ENCODE data around the gene MRPS15. TPM values are rescaled to one million over a fixed set of nuclear protein-coding genes. Genes with fewer than 3 reads are reported as not detected.

MRPS15 gene
- total and polyA plus RNA-seq, 2 of the 13 experiments (the other 11 are each of a cell fraction or from before 2014, with no cell fraction given), result 59.0 to 113 TPM

DNA sequence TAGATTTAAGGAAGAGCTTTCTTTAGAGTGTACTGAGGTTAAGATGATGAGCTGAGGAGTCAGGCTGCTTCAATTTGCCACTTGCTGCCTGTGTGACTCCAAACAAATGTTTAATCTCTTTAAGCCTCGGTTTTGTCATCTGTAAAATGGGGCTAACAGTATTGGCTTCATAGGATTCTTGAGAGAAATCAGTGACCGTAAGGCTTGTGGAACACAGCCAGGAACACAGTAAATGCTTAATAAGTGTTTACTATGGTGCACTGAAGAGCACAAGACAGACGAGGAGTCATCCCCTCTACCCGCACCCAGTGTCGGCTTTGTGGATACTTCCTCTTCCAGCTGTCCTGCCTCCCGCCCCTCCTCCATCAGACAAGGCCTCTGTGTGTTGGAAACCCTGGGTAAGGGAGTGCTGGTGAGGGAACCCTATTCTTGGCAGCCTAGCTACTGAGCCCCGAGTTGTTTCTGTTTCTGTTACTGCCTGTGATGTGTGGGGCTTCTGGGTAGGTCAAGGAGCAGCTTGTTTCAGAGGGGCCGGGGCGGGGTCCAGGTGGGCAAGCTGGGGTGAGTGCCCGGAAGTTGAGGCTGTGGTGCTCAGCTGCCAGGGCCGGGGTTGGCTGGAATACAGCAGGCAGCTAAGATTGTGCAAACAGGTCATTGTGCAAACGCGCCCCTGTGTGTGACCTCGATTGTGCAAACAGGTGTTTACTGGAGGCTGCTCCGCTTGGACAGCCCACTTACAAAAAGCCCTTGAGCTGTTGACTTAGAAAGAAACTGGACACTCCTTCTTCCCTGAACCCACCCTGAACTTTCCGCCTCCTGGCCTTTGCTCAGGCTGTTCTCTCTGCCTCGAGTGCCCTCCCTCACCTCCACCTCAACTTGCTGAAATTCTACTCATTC is 22.5 kb upstream of the MRPS15 start (continued):
- TF ChIP-seq, protein P1, sequence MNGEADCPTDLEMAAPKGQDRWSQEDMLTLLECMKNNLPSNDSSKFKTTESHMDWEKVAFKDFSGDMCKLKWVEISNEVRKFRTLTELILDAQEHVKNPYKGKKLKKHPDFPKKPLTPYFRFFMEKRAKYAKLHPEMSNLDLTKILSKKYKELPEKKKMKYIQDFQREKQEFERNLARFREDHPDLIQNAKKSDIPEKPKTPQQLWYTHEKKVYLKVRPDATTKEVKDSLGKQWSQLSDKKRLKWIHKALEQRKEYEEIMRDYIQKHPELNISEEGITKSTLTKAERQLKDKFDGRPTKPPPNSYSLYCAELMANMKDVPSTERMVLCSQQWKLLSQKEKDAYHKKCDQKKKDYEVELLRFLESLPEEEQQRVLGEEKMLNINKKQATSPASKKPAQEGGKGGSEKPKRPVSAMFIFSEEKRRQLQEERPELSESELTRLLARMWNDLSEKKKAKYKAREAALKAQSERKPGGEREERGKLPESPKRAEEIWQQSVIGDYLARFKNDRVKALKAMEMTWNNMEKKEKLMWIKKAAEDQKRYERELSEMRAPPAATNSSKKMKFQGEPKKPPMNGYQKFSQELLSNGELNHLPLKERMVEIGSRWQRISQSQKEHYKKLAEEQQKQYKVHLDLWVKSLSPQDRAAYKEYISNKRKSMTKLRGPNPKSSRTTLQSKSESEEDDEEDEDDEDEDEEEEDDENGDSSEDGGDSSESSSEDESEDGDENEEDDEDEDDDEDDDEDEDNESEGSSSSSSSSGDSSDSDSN (CRISPR knock-in tag; IDR thresholded peaks at IDR 0.05), result peak; percentile 71
- peak; percentile 96 for TF ChIP-seq SP5 (CRISPR knock-in tag; IDR thresholded peaks at IDR 0.05; ENCODE audit: borderline replicate concordance, low read depth)
- TF ChIP-seq, protein P2, sequence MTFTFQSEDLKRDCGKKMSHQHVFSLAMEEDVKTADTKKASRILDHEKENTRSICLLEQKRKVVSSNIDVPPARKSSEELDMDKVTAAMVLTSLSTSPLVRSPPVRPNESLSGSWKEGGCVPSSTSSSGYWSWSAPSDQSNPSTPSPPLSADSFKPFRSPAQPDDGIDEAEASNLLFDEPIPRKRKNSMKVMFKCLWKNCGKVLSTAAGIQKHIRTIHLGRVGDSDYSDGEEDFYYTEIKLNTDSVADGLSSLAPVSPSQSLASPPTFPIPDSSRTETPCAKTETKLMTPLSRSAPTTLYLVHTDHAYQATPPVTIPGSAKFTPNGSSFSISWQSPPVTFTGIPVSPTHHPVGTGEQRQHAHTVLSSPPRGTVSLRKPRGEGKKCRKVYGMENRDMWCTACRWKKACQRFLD (CRISPR knock-in tag; IDR thresholded peaks at IDR 0.05; ENCODE audit: borderline replicate concordance), result 0 out of 2 replicates have a peak, but pooled peaks have one; percentile 90
- TF ChIP-seq ZNF546 (CRISPR knock-in tag; conservative IDR thresholded peaks at IDR 0.05), result 0 out of 2 replicates have a peak, but pooled peaks have one; percentile 27
- TF ChIP-seq ASH2L (IDR thresholded peaks at IDR 0.05; ENCODE audit: insufficient read length, low read depth, low read length), result peak; percentile 72
- TF ChIP-seq, protein P3, sequence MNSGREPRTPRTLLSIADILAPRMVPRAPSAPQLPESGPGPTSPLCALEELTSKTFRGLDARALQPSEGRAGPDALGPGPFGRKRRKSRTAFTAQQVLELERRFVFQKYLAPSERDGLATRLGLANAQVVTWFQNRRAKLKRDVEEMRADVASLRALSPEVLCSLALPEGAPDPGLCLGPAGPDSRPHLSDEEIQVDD (CRISPR knock-in tag; IDR thresholded peaks at IDR 0.05; ENCODE audit: borderline replicate concordance), result no peak
- no peak for TF ChIP-seq NPAS2 (CRISPR knock-in tag; IDR thresholded peaks at IDR 0.05; ENCODE audit: borderline replicate concordance)
- TF ChIP-seq ZNF451 (CRISPR knock-in tag; IDR thresholded peaks at IDR 0.05), result 0 out of 2 replicates have a peak, but pooled peaks have one; percentile 63
- no peak for TF ChIP-seq E2F5 (CRISPR knock-in tag; conservative IDR thresholded peaks at IDR 0.05)
- peak; percentile 50 to 78; a peak in 3 of 4 replicates for TF ChIP-seq POLR2A (IDR thresholded peaks at IDR 0.05; ENCODE audit: insufficient read depth in 1 of 2, low read depth in 2 of 2, low read length in 2 of 2)
- TF ChIP-seq SMARCE1 (IDR thresholded peaks at IDR 0.05; ENCODE audit: borderline replicate concordance), result no peak
- no peak for TF ChIP-seq ZNF44 (CRISPR knock-in tag; IDR thresholded peaks at IDR 0.05)
- no peak for TF ChIP-seq ZNF496 (CRISPR knock-in tag; IDR thresholded peaks at IDR 0.05; ENCODE audit: insufficient replicate concordance)
- TF ChIP-seq KDM5A (IDR thresholded peaks at IDR 0.05; ENCODE audit: borderline replicate concordance, low read length), result no peak
- TF ChIP-seq, protein P4, sequence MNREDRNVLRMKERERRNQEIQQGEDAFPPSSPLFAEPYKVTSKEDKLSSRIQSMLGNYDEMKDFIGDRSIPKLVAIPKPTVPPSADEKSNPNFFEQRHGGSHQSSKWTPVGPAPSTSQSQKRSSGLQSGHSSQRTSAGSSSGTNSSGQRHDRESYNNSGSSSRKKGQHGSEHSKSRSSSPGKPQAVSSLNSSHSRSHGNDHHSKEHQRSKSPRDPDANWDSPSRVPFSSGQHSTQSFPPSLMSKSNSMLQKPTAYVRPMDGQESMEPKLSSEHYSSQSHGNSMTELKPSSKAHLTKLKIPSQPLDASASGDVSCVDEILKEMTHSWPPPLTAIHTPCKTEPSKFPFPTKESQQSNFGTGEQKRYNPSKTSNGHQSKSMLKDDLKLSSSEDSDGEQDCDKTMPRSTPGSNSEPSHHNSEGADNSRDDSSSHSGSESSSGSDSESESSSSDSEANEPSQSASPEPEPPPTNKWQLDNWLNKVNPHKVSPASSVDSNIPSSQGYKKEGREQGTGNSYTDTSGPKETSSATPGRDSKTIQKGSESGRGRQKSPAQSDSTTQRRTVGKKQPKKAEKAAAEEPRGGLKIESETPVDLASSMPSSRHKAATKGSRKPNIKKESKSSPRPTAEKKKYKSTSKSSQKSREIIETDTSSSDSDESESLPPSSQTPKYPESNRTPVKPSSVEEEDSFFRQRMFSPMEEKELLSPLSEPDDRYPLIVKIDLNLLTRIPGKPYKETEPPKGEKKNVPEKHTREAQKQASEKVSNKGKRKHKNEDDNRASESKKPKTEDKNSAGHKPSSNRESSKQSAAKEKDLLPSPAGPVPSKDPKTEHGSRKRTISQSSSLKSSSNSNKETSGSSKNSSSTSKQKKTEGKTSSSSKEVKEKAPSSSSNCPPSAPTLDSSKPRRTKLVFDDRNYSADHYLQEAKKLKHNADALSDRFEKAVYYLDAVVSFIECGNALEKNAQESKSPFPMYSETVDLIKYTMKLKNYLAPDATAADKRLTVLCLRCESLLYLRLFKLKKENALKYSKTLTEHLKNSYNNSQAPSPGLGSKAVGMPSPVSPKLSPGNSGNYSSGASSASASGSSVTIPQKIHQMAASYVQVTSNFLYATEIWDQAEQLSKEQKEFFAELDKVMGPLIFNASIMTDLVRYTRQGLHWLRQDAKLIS (CRISPR knock-in tag; IDR thresholded peaks at IDR 0.05), result no peak; the same call in 1 of the 2 replicates
- TF ChIP-seq PCBP2 (optimal IDR thresholded peaks at IDR 0.05; ENCODE audit: low read depth, low read length, poor library complexity, severe bottlenecking), result no peak
- TF ChIP-seq ARHGAP35 (CRISPR knock-in tag; IDR thresholded peaks at IDR 0.05; ENCODE audit: borderline replicate concordance), result no peak

All from HepG2 (cell line).